ENCODE measurements around the gene WDR93. TPM values are rescaled to one million over a fixed set of nuclear protein-coding genes. Genes with fewer than 3 reads are reported as not detected.

The WDR93 gene
- total and polyA plus RNA-seq, 2 donors from 2014 or later = 1.2 to 2.5 TPM

GRCh38 chr15:89776274-89777072 is 85.9 kb downstream of the WDR93 start, which contains the start of gene MESP2:
MESP2 (plus strand) TSS chr15:89776332; CDS start chr15:89776358, 26 bp downstream.
- Histone ChIP-seq H3K9ac (ENCODE audit: low read length in 3 of 3) (peak within 1 kb of the TSS in 1 of 3 donors; percentile 29), H3K4me3 (ENCODE audit: low read length in 3 of 3) (peak within 1 kb of the TSS in 1 of 3 donors; percentile 43)
- no peak for FAIRE-seq

GRCh38 chr15:89777073-89777751 is 86.6 kb downstream of the WDR93 start:
- Histone ChIP-seq H3K4me1 (ENCODE audit: control insufficient read depth in 2 of 3, insufficient read depth in 2 of 3, low read depth in 1 of 3, low read length in 3 of 3) (peaks cover 0 to 5% (median 0%) of the 10 kb centered on the region in 3 donors), H3K9me3 (ENCODE audit: control insufficient read depth in 2 of 3, insufficient read depth in 1 of 3, low read length in 3 of 3) (no peaks in the 10 kb centered on the region), H3K36me3 (ENCODE audit: control insufficient read depth in 2 of 3, insufficient read depth in 3 of 3, low read length in 3 of 3) (no peaks in the 10 kb centered on the region), H3K9ac (ENCODE audit: low read length in 3 of 3) (no peak overlapping the region), H3K4me3 (ENCODE audit: low read length in 3 of 3) (no peak overlapping the region), H3K27me3 (ENCODE audit: control insufficient read depth, insufficient read depth, low read length) (no peaks in the 10 kb centered on the region), H3K27ac (ENCODE audit: low read depth in 2 of 2, low read length in 2 of 2) (peak overlapping the region in 1 of 2 donors; percentile 11)
- no peak for FAIRE-seq
- peak in 1 of 5 donors; percentile 76 for DNase-seq
- TF ChIP-seq, protein P1, sequence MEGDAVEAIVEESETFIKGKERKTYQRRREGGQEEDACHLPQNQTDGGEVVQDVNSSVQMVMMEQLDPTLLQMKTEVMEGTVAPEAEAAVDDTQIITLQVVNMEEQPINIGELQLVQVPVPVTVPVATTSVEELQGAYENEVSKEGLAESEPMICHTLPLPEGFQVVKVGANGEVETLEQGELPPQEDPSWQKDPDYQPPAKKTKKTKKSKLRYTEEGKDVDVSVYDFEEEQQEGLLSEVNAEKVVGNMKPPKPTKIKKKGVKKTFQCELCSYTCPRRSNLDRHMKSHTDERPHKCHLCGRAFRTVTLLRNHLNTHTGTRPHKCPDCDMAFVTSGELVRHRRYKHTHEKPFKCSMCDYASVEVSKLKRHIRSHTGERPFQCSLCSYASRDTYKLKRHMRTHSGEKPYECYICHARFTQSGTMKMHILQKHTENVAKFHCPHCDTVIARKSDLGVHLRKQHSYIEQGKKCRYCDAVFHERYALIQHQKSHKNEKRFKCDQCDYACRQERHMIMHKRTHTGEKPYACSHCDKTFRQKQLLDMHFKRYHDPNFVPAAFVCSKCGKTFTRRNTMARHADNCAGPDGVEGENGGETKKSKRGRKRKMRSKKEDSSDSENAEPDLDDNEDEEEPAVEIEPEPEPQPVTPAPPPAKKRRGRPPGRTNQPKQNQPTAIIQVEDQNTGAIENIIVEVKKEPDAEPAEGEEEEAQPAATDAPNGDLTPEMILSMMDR (IDR thresholded peaks at IDR 0.05; ENCODE audit: borderline replicate concordance, extremely low read depth, insufficient read depth) = no peak
- intact Hi-C loops (cut with DNase I) = no loop called here

More at GRCh38 chr15:89776274-89777072, 85.9 kb downstream of the WDR93 start, which contains the start of gene MESP2:
- no peaks in the 10 kb centered on the region for H3K36me3 ChIP-seq (ENCODE audit: control insufficient read depth in 2 of 3, insufficient read depth in 3 of 3, low read length in 3 of 3)
- no peaks in the 10 kb centered on the region for H3K9me3 ChIP-seq (ENCODE audit: control insufficient read depth in 2 of 3, insufficient read depth in 1 of 3, low read length in 3 of 3)
- DNase-seq = peak; percentile 90 to 95 (median 93)
- H3K27ac ChIP-seq (ENCODE audit: low read depth in 2 of 2, low read length in 2 of 2) = peak within 1 kb of the TSS in 1 of 2 donors; percentile 11
- intact Hi-C loops (cut with DNase I) = no loop called here
- peaks cover 0 to 5% (median 0%) of the 10 kb centered on the region in 3 donors for H3K4me1 ChIP-seq (ENCODE audit: control insufficient read depth in 2 of 3, insufficient read depth in 2 of 3, low read depth in 1 of 3, low read length in 3 of 3)
- TF ChIP-seq, protein P1 (IDR thresholded peaks at IDR 0.05; ENCODE audit: borderline replicate concordance, extremely low read depth, insufficient read depth) = no peak
- H3K27me3 ChIP-seq (ENCODE audit: control insufficient read depth, insufficient read depth, low read length) = no peaks in the 10 kb centered on the region

- TF ChIP-seq, protein P1 (IDR thresholded peaks at IDR 0.05; ENCODE audit: borderline replicate concordance, extremely low read depth, insufficient read depth) = no peak
- Histone ChIP-seq H3K27ac (ENCODE audit: low read depth in 2 of 2, low read length in 2 of 2) (no peak overlapping the region), H3K27me3 (ENCODE audit: control insufficient read depth, insufficient read depth, low read length) (no peaks in the 10 kb centered on the region), H3K9ac (ENCODE audit: low read length in 3 of 3) (no peak overlapping the region), H3K9me3 (ENCODE audit: control insufficient read depth in 2 of 3, insufficient read depth in 1 of 3, low read length in 3 of 3) (no peaks in the 10 kb centered on the region), H3K36me3 (ENCODE audit: control insufficient read depth in 2 of 3, insufficient read depth in 3 of 3, low read length in 3 of 3) (no peaks in the 10 kb centered on the region), H3K4me3 (ENCODE audit: low read length in 3 of 3) (no peak overlapping the region), H3K4me1 (ENCODE audit: control insufficient read depth in 2 of 3, insufficient read depth in 2 of 3, low read depth in 1 of 3, low read length in 3 of 3) (peaks cover 0 to 5% (median 0%) of the 10 kb centered on the region in 3 donors)
- intact Hi-C loops (cut with DNase I) = no loop called here
- FAIRE-seq (no peak), DNase-seq (peak in 2 of 5 donors; percentile 33 to 71)
These were observed 87.3 kb downstream of the WDR93 start for GRCh38 chr15:89777782-89778380.
